DND-41 (cell line): ENCODE measurements around the gene NCKAP5L.

ENCODE experiments used
- ATAC-seq: fragments of 200-7000 bp; cut with Tn5 transposase; 3 replicates; pipeline ENCODE4 v1.9.1; 2021; ENCODE audit warnings: low read depth; ENCODE audit not compliant: insufficient read depth
- DNase-seq: peaks from one replicate; pipeline ENCODE4 v3.0.0-alpha.2; 2020
- H2AFZ ChIP-seq: 2 replicates; pipeline ENCODE4 v1.6.0; 2012; ENCODE audit warnings: low read depth, low read length
- H3K27ac ChIP-seq: 2 replicates; pipeline ENCODE4 v1.5.1; 2012; ENCODE audit warnings: low read length, inconsistent platforms
- H3K27me3 ChIP-seq: fragments of 200-600 bp; sonication (generic); 2 replicates; pipeline ENCODE4 v1.6.0; 2012; ENCODE audit warnings: low read length, mild to moderate bottlenecking, inconsistent platforms; ENCODE audit not compliant: insufficient read depth, poor library complexity
- H3K36me3 ChIP-seq: 2 replicates; pipeline ENCODE4 v1.5.1; 2012; ENCODE audit warnings: low read length, inconsistent platforms; ENCODE audit not compliant: insufficient read depth
- H3K4me1 ChIP-seq: 2 replicates; pipeline ENCODE4 v1.5.1; 2012; ENCODE audit warnings: mild to moderate bottlenecking, low read length; ENCODE audit not compliant: insufficient read depth
- H3K4me2 ChIP-seq: 2 replicates; pipeline ENCODE4 v1.6.0; 2012; ENCODE audit warnings: mild to moderate bottlenecking, moderate library complexity, low read length, inconsistent platforms; ENCODE audit not compliant: insufficient read depth
- H3K4me3 ChIP-seq, 2 experiments: fragments of 200-600 bp in 1 of 2; shearing (Covaris generic) in 1 of 2; 2 replicates each; pipeline ENCODE4 v1.5.1; 2012 to 2016; ENCODE audit warnings: inconsistent platforms in 2 of 2, low read length in 2 of 2, mild to moderate bottlenecking in 2 of 2, low read depth in 1 of 2, moderate library complexity in 1 of 2
- H3K79me2 ChIP-seq: 2 replicates; pipeline ENCODE4 v1.6.0; 2012; ENCODE audit warnings: low read length, inconsistent platforms; ENCODE audit not compliant: insufficient read depth
- H3K9ac ChIP-seq: 2 replicates; pipeline ENCODE4 v1.6.0; 2012; ENCODE audit warnings: low read depth, mild to moderate bottlenecking, inconsistent platforms, low read length, moderate library complexity
- H3K9me3 ChIP-seq: 2 replicates; pipeline ENCODE4 v1.5.1; 2012; ENCODE audit warnings: low read length, moderate library complexity, mild to moderate bottlenecking, inconsistent platforms; ENCODE audit not compliant: insufficient read depth, severe bottlenecking
- H4K20me1 ChIP-seq: 2 replicates; pipeline ENCODE4 v1.6.0; 2012; ENCODE audit warnings: low read length; ENCODE audit not compliant: insufficient read depth
- CTCF ChIP-seq: IDR thresholded peaks from 2 replicates; pipeline ENCODE4 v1.5.1; 2012; ENCODE audit warnings: borderline replicate concordance, low read length, moderate library complexity, mild to moderate bottlenecking; ENCODE audit not compliant: poor library complexity, severe bottlenecking; ENCODE audit errors: extremely low read depth
- EZH2 ChIP-seq: IDR thresholded peaks from 3 replicates; pipeline ENCODE4 v1.6.1; 2012; ENCODE audit warnings: borderline replicate concordance, low read depth, mild to moderate bottlenecking, moderate library complexity, low read length, inconsistent platforms; ENCODE audit not compliant: severe bottlenecking

NCKAP5L gene

GRCh38 chr12:49761677-49762467, 66.3 kb downstream of the NCKAP5L start:
- H3K4me2 ChIP-seq = no peak overlapping the region
- no peak for TF ChIP-seq EZH2
- TF ChIP-seq CTCF = no peak
- H3K27ac ChIP-seq = peak overlapping the region; percentile 38; the same call in 1 of the 2 replicates
- H3K9ac ChIP-seq = no peak overlapping the region
- no peak overlapping the region for H3K4me3 ChIP-seq
- peaks cover 23% of the 10 kb centered on the region for H4K20me1 ChIP-seq
- peaks cover 17% of the 10 kb centered on the region for H3K4me1 ChIP-seq
- H2AFZ ChIP-seq = no peak overlapping the region
- H3K36me3 ChIP-seq = peaks cover 78% of the 10 kb centered on the region
- H3K79me2 ChIP-seq = no peaks in the 10 kb centered on the region
- DNase-seq = no peak
- H3K27me3 ChIP-seq = no peaks in the 10 kb centered on the region
- peak; percentile 4; the same call in 1 of the 3 replicates for ATAC-seq
- H3K9me3 ChIP-seq = no peaks in the 10 kb centered on the region

- no peak overlapping the region for H3K4me2 ChIP-seq
- no peak overlapping the region for H3K9ac ChIP-seq
- DNase-seq (no peak), ATAC-seq (no peak)
- no peak for TF ChIP-seq CTCF
- no peak for TF ChIP-seq EZH2
- peaks cover 94% of the 10 kb centered on the region for H3K79me2 ChIP-seq
- H3K4me3 ChIP-seq = no peak overlapping the region
- H2AFZ ChIP-seq = no peak overlapping the region
- no peak overlapping the region for H3K27ac ChIP-seq
- peaks cover 23% of the 10 kb centered on the region for H3K4me1 ChIP-seq
- H3K36me3 ChIP-seq = peaks cover 79% of the 10 kb centered on the region
- H3K27me3 ChIP-seq = no peaks in the 10 kb centered on the region
- H3K9me3 ChIP-seq = no peaks in the 10 kb centered on the region
- peaks cover 85% of the 10 kb centered on the region for H4K20me1 ChIP-seq
These were observed 77.2 kb downstream of the NCKAP5L start for GRCh38 chr12:49750996-49751393.

GRCh38 chr12:49750027-49750995, 77.9 kb downstream of the NCKAP5L start:
- TF ChIP-seq EZH2 (no peak), CTCF (peak; percentile 20)
- no peak overlapping the region for H3K4me3 ChIP-seq
- peaks cover 23% of the 10 kb centered on the region for H3K4me1 ChIP-seq
- DNase-seq (peak; percentile 44), ATAC-seq (peak; percentile 82)
- peaks cover 72% of the 10 kb centered on the region for H3K36me3 ChIP-seq
- no peaks in the 10 kb centered on the region for H3K9me3 ChIP-seq
- peaks cover 98% of the 10 kb centered on the region for H3K79me2 ChIP-seq
- peaks cover 88% of the 10 kb centered on the region for H4K20me1 ChIP-seq
- H3K27me3 ChIP-seq = no peaks in the 10 kb centered on the region
- H3K4me2 ChIP-seq = no peak overlapping the region
- no peak overlapping the region for H2AFZ ChIP-seq
- H3K27ac ChIP-seq = no peak overlapping the region
- no peak overlapping the region; the same call in 1 of the 2 replicates for H3K9ac ChIP-seq
